ENCODE results near the gene STEAP3. TPM values are rescaled to one million over a fixed set of nuclear protein-coding genes. Genes with fewer than 3 reads are reported as not detected.

The STEAP3 gene
- polyA plus RNA-seq, 2 of the 4 experiments (the other 2 are of a cell fraction), result 23.5 to 30.2 TPM

- ChIA-PET CTCF (interaction anchor here (1.9 kb wide), 1 partner anchor 14 kb away, joined by 13 read pairs; no protein-coding TSS in a partner anchor), POLR2A (no interaction called here)
- FAIRE-seq, result no peak
- no peak for ATAC-seq
- Histone ChIP-seq H3K9me3 (no peaks in the 10 kb centered on the region), H3K4me3 (no peak overlapping the region), H3K4me1 (no peaks in the 10 kb centered on the region), H3K27ac (no peak overlapping the region), H3K4me2 (no peak overlapping the region)
- DNase-seq (ENCODE audit: low read depth in 1 of 2, low spot score in 1 of 2), result no peak
- TF ChIP-seq HOXB13 (CRISPR knock-in tag; IDR thresholded peaks at IDR 0.05; ENCODE audit: low read depth), result no peak
- WGBS (ENCODE audit: missing lambda C conversion rate), result 91% methylated on average over 2 of the region's 2 CpGs
Measured at GRCh38 chr2:119304847-119305246, 81.2 kb downstream of the STEAP3 start.

GRCh38 chr2:119305497-119306195 is 82.0 kb downstream of the STEAP3 start:
- FAIRE-seq (no peak), ATAC-seq (no peak)
- H3K4me1 ChIP-seq, result no peaks in the 10 kb centered on the region

GRCh38 chr2:119306196-119306590 is 82.6 kb downstream of the STEAP3 start:
- CTCF ChIA-PET, result interaction anchor here (0.7 kb wide), 1 partner anchor 296 kb away, joined by 3 read pairs; no protein-coding TSS in a partner anchor
- ATAC-seq (no peak), FAIRE-seq (no peak), DNase-seq (ENCODE audit: low read depth in 1 of 2, low spot score in 1 of 2) (no peak)
- Histone ChIP-seq H3K9me3 (no peaks in the 10 kb centered on the region), H3K4me3 (no peak overlapping the region), H3K27ac (no peak overlapping the region), H3K4me1 (no peaks in the 10 kb centered on the region), H3K4me2 (no peak overlapping the region)
- POLR2A ChIA-PET, result no interaction called here
- no peak for TF ChIP-seq MAFK (IDR thresholded peaks at IDR 0.05; ENCODE audit: partially characterized antibody)
- no peak for TF ChIP-seq EHF (CRISPR knock-in tag; IDR thresholded peaks at IDR 0.05)
- TF ChIP-seq EP300 (IDR thresholded peaks at IDR 0.05), result no peak
- no peak for TF ChIP-seq ZSCAN20 (CRISPR knock-in tag; IDR thresholded peaks at IDR 0.05)
- TF ChIP-seq MAX (IDR thresholded peaks at IDR 0.05), result no peak
- TF ChIP-seq PHF8 (IDR thresholded peaks at IDR 0.05; ENCODE audit: borderline replicate concordance, low read depth), result no peak
- TF ChIP-seq PBX3 (IDR thresholded peaks at IDR 0.05), result no peak
- TF ChIP-seq HOXB5 (CRISPR knock-in tag; IDR thresholded peaks at IDR 0.05), result no peak
- TF ChIP-seq ATOH8 (CRISPR knock-in tag; IDR thresholded peaks at IDR 0.05; ENCODE audit: low read depth), result no peak
- TF ChIP-seq USF2 (IDR thresholded peaks at IDR 0.05), result no peak
- no peak for TF ChIP-seq HES2 (IDR thresholded peaks at IDR 0.05)
- no peak for TF ChIP-seq REST (IDR thresholded peaks at IDR 0.05)
- WGBS (ENCODE audit: missing lambda C conversion rate), result 87% methylated on average over 10 of the region's 10 CpGs

More at GRCh38 chr2:119305497-119306195, 82.0 kb downstream of the STEAP3 start:
- DNase-seq (ENCODE audit: low read depth in 1 of 2, low spot score in 1 of 2), result no peak
- no peak overlapping the region for H3K4me2 ChIP-seq
- H3K9me3 ChIP-seq, result no peaks in the 10 kb centered on the region
- CTCF ChIA-PET, result interaction anchor here (0.7 kb wide), 1 partner anchor 295 kb away, joined by 3 read pairs; no protein-coding TSS in a partner anchor
- 60% methylated on average over 12 of the region's 12 CpGs for WGBS (ENCODE audit: missing lambda C conversion rate)
- POLR2A ChIA-PET, result interaction anchor here (0.7 kb wide), 1 partner anchor 104 kb away, joined by 6 read pairs; no protein-coding TSS in a partner anchor
- no peak overlapping the region for H3K4me3 ChIP-seq
- H3K27ac ChIP-seq, result no peak overlapping the region
- TF ChIP-seq JUNB (IDR thresholded peaks at IDR 0.05), result no peak
- no peak for TF ChIP-seq TFCP2L1 (CRISPR knock-in tag; IDR thresholded peaks at IDR 0.05)
- no peak for TF ChIP-seq PHF8 (IDR thresholded peaks at IDR 0.05; ENCODE audit: borderline replicate concordance, low read depth)
- no peak for TF ChIP-seq ZFP36 (IDR thresholded peaks at IDR 0.05; ENCODE audit: borderline replicate concordance, partially characterized antibody)
- no peak for TF ChIP-seq NFE2L2 (conservative IDR thresholded peaks at IDR 0.05; ENCODE audit: low read length)
- TF ChIP-seq PBX3 (IDR thresholded peaks at IDR 0.05), result no peak
- TF ChIP-seq ZSCAN20 (CRISPR knock-in tag; IDR thresholded peaks at IDR 0.05), result no peak
- no peak for TF ChIP-seq HOXB13 (CRISPR knock-in tag; IDR thresholded peaks at IDR 0.05; ENCODE audit: low read depth)
- TF ChIP-seq TP53 (CRISPR knock-in tag; IDR thresholded peaks at IDR 0.05), result no peak
- TF ChIP-seq EP300 (IDR thresholded peaks at IDR 0.05), result no peak
- TF ChIP-seq MYC (IDR thresholded peaks at IDR 0.05; ENCODE audit: borderline replicate concordance, low read length), result no peak

Data from A549 (cell line).